HG03103 (cell line): ENCODE data around the gene GIPC3.
"Not testable (repeated sequence)": the region's sequence is repeated elsewhere in the genome, so short reads cannot be mapped to it uniquely, and the experiment has no call there.

Experiments
- ATAC-seq: cut with Tn5 transposase; IDR thresholded peaks from one replicate; pipeline ENCODE4 v1.9.1; 2021; ENCODE audit warnings: low read depth; ENCODE audit not compliant: unreplicated experiment

Gene GIPC3

GRCh38 chr19:3575949-3576673 is 9.2 kb upstream of the GIPC3 start:
- ATAC-seq = no peak

GRCh38 chr19:3576696-3577443 is 8.4 kb upstream of the GIPC3 start:
- no peak for ATAC-seq

GRCh38 chr19:3577723-3578344 is 7.4 kb upstream of the GIPC3 start:
- ATAC-seq = no peak

GRCh38 chr19:3578390-3578789 is 6.9 kb upstream of the GIPC3 start:
- ATAC-seq = no peak

- no peak for ATAC-seq
Observed at GRCh38 chr19:3580156-3580934, 4.9 kb upstream of the GIPC3 start.

- ATAC-seq = not testable (repeated sequence)
Observed at GRCh38 chr19:3581792-3582191, 3.5 kb upstream of the GIPC3 start.

GRCh38 chr19:3584036-3584802 is 1.1 kb upstream of the GIPC3 start:
- not testable (repeated sequence) for ATAC-seq

- no peak for ATAC-seq
Observed at GRCh38 chr19:3586127-3586626, 899 bp downstream of the GIPC3 start.

- ATAC-seq = no peak
Observed at GRCh38 chr19:3586707-3587346, 1.5 kb downstream of the GIPC3 start.

GRCh38 chr19:3589439-3589838 is 4.2 kb downstream of the GIPC3 start:
- no peak for ATAC-seq

GRCh38 chr19:3589949-3590348 is 4.7 kb downstream of the GIPC3 start:
- no peak for ATAC-seq

- ATAC-seq = no peak
Observed at GRCh38 chr19:3590991-3591659, 5.8 kb downstream of the GIPC3 start.

- ATAC-seq = no peak
Observed at GRCh38 chr19:3591876-3592613, 6.8 kb downstream of the GIPC3 start.

- ATAC-seq = no peak
Observed at GRCh38 chr19:3593156-3593555, 7.9 kb downstream of the GIPC3 start.

GRCh38 chr19:3595521-3596061 is 10.3 kb downstream of the GIPC3 start:
- ATAC-seq = no peak

GRCh38 chr19:3599776-3600187 is 14.5 kb downstream of the GIPC3 start:
- no peak for ATAC-seq

- no peak for ATAC-seq
Observed at GRCh38 chr19:3601021-3601420, 15.7 kb downstream of the GIPC3 start.
